Measurements from ENCODE around the gene ST3GAL2.

- TF ChIP-seq CTCF (IDR thresholded peaks at IDR 0.05; ENCODE audit: insufficient read depth, low read length) (no peak), POLR2AphosphoS5 (IDR thresholded peaks at IDR 0.05; ENCODE audit: low read depth) (peak; percentile 8; the same call in 1 of the 2 replicates), GABPA (IDR thresholded peaks at IDR 0.05; ENCODE audit: low read depth) (no peak), REST (IDR thresholded peaks at IDR 0.05; ENCODE audit: insufficient replicate concordance, low read depth) (no peak), SPI1 (IDR thresholded peaks at IDR 0.05; ENCODE audit: borderline replicate concordance, low read depth) (no peak)
Measured at GRCh38 chr16:70374213-70374612, 64.7 kb downstream of the ST3GAL2 start.

All from HL-60 (cell line).